Pons (tissue), 1 donor: ENCODE results near the gene PARVB.
"Not testable (repeated sequence)": the region's sequence is repeated elsewhere in the genome, so short reads cannot be mapped to it uniquely, and the experiment has no call there.

Experiments
- DNase-seq: peaks from one replicate; pipeline ENCODE4 v3.0.0-alpha.2; 2016; ENCODE audit warnings: low spot score

Gene PARVB

DNA sequence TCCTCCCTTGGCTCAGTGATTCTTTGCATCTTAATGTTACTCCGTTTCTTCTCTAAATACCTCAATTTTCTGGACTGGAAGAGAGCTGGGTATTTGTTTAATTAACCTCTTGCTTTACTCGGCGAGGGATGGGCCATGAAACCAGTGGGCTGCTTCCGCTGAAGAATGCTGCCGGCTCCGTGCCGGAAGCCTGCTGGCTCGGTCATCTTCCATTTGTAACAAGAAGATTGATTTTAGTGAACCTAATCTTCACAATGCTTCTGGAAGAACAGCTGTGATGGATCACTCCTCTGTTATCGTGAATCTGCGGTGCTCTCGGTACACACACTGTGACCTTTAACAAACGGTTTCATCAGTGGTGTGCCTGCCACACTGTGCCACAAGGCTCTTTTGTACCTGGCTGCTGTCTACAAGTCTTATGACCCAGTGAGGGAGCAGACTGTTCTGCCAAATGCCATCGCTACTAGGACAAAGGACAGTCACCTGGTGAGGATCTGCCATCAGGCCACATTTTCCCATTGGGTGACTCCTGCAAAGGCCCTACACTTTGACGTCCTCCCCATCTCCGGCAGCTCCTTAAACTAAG, 25.3 kb upstream of the PARVB start:
- no peak for DNase-seq

DNA sequence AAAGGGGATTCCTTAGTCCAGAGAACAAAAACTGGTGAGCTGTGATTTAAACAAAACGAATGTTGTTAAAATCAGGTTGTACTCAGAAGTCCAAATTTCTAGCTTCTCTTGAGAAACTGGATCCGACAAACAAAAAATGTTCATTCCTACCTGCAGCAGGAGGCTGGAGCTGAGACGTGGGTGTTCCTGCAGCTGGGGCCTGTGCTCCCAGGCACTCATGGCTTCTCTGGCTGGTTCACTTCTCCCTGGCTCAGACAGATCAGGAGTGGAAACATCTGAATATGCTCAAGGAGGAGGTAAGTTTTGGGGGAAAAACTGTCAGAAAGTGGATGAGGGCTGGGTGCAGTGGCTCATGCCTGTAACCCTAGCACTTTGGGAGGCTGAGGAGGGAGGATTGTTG, 24.7 kb upstream of the PARVB start:
- no peak for DNase-seq

DNA sequence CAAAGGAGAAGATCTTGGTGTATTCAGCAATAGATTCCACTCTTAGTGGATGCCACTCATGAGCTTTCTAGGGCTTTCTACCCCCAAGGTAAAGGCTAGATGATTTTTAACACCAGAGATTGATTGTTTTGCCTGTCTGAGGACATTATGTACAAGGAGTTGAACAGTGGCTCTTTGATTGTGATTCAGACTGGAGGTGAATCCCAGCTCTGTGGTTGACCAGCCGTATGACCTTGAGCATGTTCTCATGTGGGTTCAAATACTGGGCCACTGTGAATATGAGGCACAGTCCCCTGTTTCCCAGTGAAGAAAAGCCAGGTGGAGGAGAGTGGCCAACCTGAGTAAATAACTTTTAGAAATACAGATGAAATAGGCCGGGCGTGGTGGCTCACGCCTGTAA, 24.0 kb upstream of the PARVB start:
- no peak for DNase-seq

DNA sequence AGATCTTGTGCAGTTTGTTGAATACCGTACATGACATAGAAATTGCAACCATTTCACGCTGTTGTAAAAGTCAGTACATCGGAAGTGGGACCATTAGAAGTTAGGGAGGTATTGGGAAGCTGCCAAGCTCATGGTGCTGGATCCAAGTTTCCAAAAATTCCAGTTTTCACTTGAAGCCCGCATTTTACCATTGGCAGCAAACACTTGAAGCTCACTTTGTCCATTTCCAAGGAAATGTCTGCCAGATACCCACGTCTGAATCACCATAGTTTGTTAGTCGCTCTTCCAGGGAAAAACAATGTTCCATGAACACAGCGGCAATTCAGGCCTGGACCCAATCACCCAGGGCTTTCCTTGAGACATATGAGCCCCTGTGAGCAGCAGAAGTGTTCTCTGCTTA, 22.6 kb upstream of the PARVB start:
- no peak for DNase-seq

DNA sequence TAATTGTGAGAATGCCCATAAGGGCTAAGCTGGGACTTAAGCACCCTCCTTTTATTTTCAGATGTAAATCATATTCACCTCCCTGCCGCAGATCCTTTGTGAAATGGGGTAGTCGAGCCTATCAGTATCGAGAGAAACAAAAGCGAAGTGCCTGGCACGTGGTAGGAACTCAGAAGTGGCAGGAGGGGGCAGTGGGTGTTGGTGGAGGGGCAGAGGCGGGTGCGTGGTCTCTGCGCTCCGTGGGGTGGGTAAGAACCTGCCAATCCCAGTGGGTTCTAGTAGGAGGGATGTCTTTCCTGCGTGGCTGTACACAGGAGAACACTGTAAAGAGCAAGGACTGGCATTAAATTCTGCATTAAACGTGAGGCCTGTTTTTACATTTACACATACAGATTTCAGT, 21.8 kb upstream of the PARVB start:
- DNase-seq = no peak

DNA sequence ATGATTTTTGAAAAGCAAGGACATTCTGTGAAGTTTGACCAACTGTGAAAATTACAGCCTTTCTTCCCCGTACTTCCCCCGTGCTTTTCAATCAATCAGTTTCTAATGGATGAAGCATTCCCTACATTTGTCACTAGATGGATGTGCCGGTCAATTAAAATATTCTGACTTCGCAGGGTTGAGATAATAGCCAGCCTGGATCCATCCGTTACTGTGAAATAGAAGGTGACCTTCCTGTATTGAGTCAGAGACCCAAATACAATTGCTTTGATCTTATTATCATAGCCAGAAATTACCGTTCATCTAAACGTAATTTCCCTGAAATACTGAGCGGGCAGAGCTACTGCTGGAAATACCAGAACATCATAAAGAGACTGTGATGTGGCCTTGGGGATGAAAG, 21.1 kb upstream of the PARVB start:
- DNase-seq = no peak

DNA sequence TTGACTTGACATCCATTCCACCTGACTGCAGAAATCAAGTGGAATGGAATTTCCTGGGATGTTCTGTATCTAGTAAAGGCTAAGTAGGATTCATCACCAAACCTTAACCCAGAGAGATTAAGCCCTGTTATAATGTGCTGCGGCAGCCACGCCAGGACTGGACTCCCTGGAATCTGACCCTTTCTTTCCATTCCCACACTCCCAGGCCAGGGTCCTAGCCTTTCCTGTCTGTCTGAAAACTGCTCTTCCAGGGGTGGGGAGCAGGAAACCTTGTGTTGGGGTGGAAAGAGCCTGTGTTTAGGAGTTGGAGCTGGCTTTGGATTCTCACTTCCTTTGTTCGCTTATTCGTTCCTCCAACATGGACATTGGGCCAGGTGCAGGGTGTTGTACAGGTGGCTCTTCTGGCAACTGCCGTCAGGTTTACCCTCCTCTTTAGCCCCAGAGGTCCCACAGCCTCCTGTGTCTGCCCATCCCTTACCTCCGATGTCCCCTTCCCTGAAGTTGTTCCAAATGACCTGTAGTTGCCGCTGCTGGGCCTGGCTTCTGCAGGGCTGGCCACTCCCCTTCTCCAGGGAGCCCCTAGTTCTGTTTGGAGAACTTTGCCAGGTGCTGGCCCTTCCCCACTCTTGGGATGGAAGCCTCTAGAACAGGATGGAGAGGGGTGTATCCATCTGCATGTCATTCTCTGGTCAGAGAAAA, 20.5 kb upstream of the PARVB start:
- no peak for DNase-seq

DNA sequence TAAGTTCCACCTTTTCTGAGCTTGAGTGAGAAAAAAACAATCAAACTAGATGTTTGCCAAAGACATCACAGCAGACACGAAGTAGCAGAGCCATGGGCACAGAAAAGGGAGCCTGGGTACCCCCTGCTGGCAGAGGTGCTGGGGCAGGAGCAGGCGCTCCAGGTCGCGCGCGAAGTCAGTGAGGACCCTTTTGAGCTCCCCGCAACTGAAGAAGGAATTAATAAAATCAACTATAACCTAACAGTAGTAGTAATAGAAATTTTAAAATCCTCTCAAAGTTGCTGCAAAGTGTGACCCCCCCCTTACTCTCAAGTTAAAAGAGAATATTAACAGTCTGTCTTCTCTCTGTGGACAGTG, 20.0 kb upstream of the PARVB start:
- DNase-seq = no peak

DNA sequence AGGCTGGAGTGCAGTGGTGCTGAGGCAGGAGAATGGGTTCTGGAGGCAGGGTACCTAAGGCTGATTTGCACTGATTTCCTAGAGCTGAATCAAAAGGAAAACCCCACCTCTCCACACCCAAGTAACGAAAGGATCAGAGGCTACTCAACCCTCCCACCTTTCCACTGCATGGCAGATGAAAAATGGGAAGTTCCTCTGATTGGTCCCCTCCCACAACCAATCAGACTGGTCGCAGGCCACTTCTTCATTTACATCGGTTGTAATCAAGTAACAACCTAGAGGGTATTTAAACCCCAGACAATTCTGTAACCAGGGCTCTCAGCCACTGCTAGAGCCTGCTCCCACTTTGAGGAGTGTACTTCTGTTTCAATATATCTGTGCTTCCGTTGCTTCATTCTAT, 18.6 kb upstream of the PARVB start:
- no peak for DNase-seq

DNA sequence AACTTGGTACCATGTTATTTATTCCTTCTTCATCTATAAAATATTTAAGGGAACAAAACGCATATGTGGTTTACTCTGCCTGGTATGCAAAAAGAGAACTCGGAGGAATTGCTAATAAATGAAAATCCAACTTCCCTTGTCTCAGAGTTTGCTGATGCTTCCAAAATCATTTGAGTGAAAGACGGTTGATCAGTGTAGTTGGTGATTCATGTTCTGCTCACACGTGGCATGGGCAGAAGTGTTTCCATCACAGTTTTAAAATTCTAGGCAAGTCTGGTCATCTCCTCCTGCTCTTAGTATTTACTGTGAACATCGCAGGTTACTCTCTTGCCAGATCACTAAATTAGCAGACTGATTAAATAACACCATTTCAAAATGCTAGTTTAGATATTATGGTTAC, 11.9 kb upstream of the PARVB start:
- no peak for DNase-seq

DNA sequence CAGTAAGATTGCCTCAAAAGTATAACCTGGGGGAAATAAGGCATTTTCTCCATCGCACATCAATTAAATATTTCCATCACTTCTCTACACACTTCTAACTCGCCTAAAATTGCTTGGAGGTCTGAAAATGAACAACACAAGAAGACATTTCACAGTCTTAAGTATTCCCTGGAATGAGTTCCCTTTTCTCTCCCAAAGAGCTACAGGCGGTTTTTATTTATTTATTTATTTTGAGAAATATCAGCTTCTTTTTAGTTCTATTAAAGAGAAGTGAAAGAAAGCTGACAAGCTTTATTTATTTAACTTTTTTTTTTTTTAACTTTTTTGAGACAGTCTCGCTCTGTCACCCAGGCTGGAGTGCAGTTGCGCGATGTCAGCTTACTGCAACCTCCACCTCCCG, 11.5 kb upstream of the PARVB start:
- no peak for DNase-seq

DNA sequence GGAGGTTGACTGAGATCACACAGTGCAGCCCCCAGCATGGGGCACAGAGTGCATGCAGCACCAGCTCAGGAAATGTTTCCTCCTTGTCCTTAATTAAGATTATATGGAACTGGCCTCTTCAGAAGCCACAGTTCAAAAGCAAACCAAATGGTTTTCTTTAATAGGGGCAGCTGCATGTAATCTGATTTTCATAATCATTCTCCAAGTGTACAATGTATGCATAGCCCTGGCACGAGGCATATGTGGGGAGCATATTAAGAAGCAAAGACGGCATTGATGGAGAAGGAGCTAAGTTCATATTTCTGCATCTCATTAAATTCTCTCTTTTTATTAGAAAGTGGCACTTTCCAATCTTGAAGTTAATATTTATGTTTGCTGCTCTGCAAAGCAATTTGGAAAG, 9.9 kb upstream of the PARVB start:
- DNase-seq = no peak

DNA sequence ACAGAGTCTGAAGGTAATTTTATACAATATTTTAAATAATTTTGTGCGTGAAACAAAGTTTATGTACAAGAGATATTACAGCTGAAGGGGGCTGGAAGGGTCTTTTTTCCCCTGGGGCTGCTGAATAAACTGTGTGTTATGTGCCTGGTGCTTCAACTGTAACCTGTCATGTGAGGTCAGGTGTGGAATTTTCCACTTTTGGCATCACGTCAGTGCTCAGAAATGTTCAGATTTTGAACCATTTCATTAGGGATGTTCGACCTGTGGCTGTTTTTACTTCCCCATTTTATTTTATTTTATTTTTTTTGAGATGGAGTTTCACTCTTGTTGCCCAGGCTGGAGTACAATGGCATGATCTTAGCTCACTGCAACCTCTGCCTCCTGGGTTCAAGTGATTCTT, 7.5 kb upstream of the PARVB start:
- not testable (repeated sequence) for DNase-seq

DNA sequence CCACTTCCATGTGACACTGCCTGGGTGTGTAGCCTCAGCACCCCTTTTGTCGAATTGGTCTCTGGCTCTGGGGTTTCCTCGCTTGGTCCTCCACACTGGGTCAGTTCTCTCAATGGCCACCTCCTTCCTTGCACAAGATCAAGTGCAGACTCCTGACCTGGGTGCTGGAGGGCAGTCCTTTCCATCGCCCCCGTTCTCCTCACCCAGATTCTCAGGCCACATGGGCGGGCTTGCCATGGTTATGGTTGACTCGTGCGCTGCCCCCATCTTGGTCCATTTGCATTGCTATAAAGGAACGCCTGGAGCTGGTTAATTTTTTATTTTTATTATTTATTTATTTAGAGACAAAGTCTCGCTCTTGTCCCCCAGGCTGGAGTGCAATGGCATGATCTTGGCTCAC, 5.5 kb upstream of the PARVB start:
- DNase-seq = no peak

DNA sequence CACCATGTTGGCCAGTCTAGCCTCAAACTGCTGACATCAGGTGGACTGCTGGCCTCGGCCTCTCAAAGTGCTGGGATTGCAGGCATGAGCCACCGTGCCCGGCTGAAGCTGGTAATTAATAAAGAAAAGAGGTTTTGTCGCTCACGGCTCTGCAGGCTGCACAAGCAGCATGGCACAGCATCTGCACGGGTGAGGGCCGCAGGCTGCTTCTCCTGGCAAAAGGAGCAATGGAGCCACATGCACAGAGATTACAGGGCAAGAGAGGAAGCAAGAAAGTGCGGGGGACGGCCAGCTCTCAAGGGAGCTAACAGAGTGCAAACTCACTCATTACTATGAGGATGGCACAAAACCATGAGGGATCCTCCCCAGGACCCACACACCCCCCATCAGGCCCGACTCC, 4.7 kb upstream of the PARVB start:
- no peak for DNase-seq

DNA sequence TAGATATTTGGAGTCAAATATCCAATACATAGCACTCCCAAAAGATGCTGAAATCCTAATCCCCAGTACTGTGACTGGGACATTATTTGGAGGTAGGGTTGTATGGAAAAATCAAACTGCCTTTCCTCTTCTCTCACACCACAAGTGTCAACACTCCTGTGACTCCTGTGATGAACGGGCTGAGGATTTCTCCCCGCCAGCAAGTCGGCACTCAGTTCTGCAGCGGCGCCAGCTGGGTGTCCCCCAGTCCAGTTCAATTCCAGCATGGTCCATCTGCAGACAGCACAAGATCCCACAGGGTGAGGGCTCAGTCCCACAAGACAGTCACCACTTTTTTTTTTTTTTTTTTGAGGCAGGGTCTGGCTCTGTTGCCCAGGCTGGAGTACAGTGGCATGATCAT, 4.3 kb upstream of the PARVB start:
- DNase-seq = no peak

DNA sequence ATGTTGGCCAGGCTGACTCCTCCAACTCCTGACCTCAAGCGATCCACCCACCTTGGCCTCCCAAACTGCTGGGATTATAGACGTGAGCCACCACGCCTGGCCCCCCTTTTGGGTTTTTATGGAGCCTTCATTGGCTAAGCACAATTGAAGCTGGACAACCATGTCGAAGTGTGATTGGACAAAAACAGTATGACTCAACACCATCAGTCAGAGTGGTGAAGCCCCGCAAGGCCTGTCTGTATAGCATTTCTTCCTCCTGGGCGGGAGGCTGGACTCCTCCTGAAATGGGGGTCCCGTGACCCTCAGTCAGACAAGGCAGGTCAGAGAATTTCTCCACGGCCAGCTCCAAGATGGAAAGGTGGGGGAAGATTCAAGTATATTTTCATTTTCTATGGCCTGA, 3.1 kb upstream of the PARVB start:
- no peak for DNase-seq

DNA sequence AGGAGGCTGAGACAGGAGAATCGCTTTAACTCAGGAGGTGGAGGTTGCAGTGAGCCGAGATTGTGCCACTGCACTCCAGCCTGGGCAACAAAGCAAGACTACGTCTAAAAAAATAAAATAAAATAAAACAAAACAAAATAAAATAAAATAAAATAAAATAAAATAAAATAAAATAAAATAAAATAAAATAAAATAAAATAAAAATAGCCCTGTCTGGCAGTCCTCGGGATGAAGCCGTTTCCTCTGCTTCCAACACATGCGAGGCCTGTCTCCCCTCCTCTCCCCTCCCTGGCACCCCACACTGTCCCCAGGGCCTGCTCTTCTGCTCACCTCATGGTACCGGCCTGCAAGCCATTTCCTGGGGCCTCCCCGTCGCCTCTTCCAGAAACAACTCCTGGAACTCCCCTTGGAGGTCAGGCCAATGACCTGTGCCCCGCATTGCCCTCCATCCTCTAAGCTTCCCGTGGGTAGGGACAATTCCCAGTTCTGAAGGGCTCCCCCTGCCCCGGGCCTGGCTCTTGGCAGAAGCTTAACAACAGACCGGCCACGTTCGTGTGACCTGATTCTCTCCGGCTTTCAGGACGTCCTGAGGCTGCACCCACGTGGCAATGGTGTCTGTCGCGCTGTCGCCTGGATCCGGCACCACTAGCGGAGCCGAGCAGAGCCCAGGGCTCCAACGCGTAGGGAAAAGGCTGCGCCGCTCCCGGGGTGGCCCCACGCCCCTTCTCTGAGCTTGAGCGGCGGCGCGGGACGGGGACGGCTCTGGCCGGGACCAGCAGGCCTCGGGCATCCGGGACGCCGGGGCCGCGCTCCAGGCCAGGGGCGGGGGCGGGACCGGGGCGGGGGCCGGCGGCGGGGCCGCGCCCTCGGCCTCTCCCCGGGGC, 456 bp upstream of the PARVB start:
- no peak for DNase-seq

DNA sequence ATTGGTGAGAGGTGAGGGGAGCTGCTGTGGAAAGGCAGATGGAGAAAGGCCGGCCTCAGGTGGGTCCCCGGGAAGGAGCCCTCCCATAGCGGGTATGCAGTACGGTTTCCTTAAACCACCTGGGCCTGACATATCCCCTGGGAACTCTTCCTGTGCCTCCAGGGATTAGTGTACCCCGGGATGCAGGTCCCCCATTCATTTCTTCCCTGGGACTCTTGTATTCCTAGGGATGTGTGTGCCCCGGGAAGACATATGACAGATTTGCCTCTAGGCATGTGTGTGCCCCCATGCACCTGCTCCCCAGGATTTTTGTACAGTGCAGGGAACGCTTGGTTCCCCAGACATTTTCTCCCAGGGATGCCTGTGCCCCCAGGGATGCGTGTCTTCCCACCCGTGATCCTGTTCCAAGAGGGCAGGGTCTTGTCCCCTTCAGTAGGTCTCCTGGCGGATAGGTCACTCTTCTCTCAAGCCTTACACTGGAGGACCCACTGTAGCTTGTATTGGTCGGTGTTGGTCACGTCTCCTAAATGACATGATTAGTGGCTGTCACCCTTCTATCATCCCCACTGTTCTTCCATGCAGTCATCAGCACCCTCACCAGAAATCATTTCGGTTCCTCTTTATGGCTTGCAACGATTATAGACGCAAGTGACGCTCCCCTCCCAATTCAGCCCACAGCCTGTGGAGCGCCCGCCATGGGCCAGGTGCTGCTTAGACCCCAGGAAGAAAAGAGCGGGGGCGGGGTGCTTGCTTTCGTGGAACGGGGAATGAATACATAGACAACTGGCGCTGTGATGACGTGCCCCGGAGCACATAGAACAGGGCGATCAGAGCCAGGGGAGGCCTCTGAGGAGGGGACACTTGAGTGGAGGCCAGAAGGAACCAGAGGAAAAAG, 1.3 kb downstream of the PARVB start:
- DNase-seq = peak; percentile 53

DNA sequence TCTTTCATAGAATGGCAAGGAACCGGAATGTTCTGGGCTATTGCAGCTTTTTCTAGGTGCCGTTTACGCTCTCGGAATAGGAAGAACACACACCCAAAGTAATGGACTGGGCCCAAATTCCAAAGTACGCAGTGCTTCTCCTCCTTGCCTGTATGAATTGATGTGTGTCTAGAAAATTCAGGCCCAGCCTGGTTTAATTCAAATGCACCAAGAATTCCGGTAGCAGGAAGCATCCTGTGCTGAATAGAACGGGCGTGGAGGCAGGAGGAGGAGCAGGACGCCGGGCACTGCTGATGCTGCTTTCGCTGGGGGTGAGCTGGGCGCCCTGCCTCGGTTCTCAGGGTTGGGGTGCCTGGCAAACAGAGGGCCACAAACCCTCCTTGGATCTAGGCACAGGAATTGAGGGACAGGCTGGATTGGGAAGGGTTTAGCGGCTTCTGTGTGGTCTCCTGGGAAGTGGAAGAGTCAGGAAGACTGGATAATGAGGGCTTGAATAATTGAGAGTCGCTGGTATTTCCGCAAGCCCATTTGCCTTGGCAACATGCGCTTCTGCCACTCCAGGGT, 2.0 kb downstream of the PARVB start:
- no peak for DNase-seq

DNA sequence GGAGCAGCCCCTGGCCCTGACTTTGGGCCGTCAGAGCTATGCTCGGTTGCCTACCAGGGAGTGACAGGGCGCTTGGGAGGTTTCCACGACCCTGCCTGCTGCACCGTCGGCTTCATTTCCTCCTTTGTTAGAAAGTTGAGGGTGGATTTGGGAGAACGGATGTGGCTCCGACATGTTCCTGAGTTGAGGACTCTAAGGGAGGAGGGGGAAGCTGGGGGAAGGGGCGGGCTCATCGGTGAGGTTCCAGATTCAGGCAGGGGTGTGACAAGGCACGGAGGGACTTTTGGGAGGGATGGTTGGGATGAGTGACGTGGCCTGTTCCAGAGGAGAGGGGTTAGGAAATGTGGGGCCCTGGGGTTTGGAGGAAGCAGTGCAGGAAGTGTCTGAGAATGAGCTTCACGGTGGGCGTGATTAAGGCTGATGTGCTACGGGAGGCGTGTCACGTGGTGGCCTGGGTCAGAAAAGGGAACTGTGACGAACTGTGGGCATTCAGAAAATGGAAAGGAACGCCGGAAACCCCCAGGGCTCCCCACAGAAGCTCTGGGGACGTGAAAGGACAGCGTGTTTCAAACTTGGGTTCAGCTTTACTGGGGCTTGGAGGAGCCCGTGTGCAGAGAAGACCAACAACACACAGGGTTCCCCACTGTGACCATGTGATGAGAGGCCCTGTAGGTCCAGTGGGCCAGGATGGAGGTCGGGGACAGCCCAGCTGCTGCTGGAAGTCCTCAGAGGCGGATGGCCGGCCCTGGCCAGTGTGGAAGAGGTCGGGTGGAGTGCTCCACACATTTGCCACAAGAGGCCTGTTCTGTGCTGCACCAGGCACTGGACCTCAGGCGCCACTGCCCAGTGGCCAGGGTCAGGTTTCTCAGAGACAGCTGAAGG, 2.8 kb downstream of the PARVB start:
- peak; percentile 75 for DNase-seq
